D721Med (cell line): Measurements from ENCODE around the gene COX19.

ENCODE experiments used
- DNase-seq: peaks from one replicate; pipeline ENCODE4 v3.0.0; 2011; ENCODE audit warnings: low spot score; ENCODE audit not compliant: insufficient read length
- FAIRE-seq: peaks from 2 replicates; lab custom pipeline; 2011; peaks lifted over from hg19 to GRCh38; lab: Jason Lieb, UNC
- TF ChIP-seq, protein P1 (sequence below): IDR thresholded peaks from 2 replicates; pipeline ENCODE4 v1.5.1; 2012; ENCODE audit warnings: mild to moderate bottlenecking, control low read depth; ENCODE audit not compliant: insufficient read depth; ENCODE audit errors: missing control alignments

The COX19 gene

DNA sequence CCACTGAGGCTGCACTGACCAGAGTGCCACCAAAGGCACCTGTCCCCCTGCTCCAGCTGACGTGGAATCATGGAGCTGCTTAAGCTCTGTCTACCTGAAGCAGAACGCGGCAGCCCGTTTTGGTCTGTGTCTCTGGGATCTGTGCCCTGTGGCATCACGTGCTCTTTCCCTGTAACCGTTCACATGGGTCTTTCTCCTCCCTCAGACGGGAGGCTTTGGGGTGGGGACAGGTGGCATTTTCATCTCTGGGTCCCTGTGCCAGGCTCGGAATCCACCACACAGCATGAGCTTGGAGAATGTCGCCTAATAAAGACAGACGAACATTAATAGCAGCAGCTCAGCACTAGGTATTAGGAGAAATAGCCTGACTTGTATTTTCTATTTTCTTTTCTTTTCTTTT, 19.3 kb downstream of the COX19 start:
- TF ChIP-seq, protein P1, sequence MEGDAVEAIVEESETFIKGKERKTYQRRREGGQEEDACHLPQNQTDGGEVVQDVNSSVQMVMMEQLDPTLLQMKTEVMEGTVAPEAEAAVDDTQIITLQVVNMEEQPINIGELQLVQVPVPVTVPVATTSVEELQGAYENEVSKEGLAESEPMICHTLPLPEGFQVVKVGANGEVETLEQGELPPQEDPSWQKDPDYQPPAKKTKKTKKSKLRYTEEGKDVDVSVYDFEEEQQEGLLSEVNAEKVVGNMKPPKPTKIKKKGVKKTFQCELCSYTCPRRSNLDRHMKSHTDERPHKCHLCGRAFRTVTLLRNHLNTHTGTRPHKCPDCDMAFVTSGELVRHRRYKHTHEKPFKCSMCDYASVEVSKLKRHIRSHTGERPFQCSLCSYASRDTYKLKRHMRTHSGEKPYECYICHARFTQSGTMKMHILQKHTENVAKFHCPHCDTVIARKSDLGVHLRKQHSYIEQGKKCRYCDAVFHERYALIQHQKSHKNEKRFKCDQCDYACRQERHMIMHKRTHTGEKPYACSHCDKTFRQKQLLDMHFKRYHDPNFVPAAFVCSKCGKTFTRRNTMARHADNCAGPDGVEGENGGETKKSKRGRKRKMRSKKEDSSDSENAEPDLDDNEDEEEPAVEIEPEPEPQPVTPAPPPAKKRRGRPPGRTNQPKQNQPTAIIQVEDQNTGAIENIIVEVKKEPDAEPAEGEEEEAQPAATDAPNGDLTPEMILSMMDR: no peak
- DNase-seq (no peak), FAIRE-seq (no peak)

DNA sequence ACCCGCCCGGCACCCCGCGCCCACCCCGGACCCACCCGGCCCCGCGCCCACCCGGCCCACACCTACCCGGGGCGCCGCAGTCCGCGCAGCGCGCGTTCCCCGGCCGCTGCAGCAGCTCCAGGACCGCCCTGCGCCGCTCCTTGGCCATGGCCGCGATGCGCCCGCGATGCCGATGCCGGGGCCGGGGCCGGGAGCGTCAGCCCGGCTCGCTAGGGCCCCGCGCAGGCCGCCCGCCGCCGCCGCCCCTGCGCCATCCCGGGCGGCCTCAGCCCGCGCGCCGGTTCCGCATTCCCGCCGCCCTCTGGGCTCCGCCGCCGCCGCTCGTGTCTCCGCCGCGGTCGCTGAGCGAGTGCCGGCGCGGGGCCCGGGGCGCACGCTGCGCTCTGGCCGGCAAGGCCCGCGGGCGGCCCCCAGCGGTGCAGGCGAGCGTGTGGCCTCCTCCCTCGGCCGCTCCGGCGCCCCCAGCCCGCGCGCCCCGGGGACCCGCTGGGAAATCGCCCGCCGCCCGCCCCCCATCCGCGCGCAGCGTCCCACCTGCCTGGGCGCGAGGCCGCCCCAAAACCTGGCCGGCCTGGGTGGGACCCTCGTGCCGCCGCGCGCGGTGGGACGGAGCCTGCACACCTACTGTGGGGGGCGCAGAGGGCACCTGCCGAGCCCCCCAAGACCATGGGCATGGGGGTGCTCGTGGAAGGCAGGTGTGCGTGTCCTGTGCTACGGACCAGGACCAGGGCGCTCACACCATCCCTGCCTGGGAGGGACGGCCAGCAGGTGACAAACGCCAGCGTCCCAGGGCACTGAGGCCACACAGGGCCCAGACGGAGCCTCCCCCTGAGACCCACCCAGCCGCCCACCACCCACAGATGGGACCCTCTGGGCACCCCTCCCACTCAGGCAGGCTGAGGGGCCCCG, 20.8 kb downstream of the COX19 start, which contains the start of gene ADAP1:
ADAP1 (minus strand) TSS at position 351 of the 909 bp plus-strand sequence; CDS start at position 148, 203 bp downstream.
- FAIRE-seq (no peak), DNase-seq (no peak)
- TF ChIP-seq, protein P1: peak; percentile 18

DNA sequence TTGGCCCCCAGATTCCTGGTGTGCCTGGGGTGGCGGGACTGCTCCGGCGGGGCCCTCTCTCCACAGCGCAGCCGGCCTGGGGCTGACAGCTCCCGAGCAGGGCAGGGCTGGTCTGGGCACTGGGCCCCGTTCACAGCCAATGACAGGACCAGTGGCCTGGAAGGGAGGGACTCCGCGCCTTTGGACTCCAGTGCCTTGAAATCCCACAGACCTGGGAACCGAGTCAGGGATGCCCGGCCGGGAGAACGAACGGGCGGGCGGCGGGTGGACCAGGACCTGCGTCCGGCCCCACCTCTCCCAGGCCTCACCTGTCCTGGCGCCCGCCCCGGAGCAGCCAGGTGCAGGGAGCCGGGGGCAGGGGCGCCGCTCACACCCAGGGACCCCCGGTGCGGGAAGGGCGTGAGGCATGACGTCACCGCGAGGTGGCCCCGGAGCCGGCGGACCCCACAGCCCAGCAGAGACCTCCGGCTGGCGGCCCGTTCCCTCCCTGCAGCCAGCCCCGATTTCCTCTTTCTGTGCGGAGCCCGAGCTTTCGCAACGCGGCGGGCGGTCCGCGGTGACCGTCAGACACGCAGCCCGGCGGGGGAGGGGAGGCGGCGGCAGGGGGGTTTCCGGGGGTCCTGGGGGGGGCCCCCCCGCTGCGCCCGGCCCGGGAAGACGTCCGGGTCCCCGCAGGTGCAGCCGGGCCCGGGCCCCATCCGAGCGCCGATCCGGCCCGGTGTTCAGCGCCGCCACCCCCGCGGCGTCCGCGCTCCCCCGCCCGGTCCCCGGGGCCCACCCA, 21.6 kb downstream of the COX19 start:
- TF ChIP-seq, protein P1: no peak
- FAIRE-seq: no peak

DNA sequence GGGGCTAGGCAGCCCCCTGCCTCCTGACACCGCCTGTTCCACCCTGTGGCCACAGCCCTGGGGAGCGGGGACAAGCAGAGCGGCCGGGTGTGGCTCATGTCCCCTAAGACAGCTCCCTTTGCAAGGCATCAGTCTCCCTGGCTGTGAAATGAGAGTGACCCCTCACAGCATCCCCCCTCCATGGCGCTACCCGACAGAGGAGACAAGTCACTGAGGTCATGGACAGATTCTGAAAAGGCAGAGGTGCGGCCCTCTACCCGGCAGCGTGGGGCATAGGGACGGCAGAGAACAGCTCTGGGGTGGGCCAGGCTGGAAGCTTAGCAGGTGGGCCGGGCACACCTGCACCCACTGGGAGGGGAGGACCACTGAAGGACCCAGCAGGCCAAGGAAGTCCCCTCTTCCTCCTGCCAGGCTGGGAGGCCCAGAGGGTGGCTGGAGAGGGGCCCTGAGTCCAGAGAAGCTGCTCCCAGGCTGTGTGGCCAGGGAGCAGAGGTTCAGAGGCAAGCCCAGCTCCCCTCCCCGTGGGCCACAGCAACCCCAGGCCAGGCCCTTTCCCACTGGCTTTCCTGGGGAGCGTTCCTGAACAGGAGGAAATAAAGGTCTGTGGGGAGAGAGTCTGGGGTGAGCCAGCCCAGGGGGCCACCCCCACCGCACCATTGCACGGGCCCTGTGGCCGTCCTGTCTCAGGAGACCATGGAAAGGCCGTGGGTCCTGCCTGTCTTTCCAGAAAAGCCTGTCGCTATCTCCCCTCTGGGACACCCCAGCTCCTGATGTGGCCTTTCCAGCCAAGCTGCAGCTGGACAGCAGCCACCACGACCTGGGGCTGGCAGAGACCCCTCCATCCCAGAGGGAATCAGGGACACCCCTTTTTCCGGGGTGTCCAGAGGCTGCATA, 22.6 kb downstream of the COX19 start:
- TF ChIP-seq, protein P1: no peak
- DNase-seq: no peak
- FAIRE-seq: no peak

More for the DNA sequence above, 21.6 kb downstream of the COX19 start:
- no peak for DNase-seq

DNA sequence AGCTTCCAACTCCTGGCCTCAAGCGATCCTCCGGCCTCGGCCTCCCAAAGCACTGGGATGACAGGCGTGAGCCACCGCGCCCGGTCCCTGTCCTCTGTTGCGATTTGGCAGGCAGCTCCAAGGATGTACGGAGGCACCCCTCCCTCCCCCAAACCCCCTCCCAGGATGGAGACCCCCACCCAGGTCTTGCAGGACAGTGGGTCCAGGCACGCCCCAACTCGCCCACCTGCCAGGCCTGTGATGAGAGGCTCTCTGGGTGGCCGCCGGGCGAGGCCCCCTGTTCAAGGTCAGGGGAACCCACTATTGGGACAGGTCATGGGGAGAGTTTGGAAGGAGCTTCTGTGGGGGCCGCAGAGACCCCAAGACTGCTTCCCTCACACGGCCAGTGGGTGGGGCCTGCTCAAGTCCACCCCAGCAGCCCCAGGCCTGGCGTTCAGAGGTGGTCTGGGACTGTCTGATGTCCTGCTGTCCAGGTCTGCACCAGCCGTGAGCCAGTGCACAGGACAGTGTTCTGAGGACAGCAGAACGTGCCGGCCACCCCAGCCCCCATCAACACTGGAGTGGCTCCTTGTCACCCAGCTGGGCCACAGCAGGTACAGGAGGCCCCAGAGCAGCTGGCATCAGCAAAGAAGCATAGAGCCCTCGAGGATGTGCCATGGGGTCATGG, 23.3 kb downstream of the COX19 start:
- no peak for DNase-seq
- TF ChIP-seq, protein P1: no peak
- FAIRE-seq: no peak
